Measurements from ENCODE around the gene SLC7A9.

DNA sequence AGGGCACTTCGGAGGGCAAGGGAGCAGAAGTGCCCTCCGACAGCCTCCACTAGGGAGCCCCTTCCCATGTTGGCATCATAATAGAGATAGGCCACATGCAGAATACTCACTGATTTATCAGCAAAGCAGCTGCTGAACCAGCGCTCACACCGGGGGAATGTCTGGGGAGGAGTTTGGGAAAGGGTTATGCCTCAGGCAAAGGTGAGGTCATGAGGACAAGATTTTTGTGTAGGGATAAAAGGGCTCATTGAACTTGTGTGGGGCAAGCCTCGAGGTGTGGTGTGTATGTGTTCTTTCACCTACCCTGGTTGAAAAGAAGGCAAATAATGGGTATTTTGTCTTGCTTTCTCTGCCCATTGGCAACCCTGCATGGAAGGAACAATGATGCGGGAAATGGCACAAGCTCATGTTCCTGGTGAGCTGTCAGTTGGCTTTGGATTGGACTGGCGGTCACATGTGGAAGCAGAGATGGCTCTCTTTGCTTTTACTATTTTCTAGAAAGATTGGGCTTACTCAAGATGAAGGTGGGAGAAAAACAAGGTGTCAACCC lies 39.1 kb upstream of the SLC7A9 start:
- TF ChIP-seq, protein P1, sequence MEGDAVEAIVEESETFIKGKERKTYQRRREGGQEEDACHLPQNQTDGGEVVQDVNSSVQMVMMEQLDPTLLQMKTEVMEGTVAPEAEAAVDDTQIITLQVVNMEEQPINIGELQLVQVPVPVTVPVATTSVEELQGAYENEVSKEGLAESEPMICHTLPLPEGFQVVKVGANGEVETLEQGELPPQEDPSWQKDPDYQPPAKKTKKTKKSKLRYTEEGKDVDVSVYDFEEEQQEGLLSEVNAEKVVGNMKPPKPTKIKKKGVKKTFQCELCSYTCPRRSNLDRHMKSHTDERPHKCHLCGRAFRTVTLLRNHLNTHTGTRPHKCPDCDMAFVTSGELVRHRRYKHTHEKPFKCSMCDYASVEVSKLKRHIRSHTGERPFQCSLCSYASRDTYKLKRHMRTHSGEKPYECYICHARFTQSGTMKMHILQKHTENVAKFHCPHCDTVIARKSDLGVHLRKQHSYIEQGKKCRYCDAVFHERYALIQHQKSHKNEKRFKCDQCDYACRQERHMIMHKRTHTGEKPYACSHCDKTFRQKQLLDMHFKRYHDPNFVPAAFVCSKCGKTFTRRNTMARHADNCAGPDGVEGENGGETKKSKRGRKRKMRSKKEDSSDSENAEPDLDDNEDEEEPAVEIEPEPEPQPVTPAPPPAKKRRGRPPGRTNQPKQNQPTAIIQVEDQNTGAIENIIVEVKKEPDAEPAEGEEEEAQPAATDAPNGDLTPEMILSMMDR (IDR thresholded peaks at IDR 0.05), result no peak
- TF ChIP-seq POLR2AphosphoS5 (IDR thresholded peaks at IDR 0.05), result no peak

Data from sigmoid colon (tissue), 4 donors.